AG04450 (cell line): ENCODE measurements around the gene PPP2R5C. TPM values are rescaled to one million over a fixed set of nuclear protein-coding genes. Genes with fewer than 3 reads are reported as not detected.

ENCODE experiments used
- CTCF ChIA-PET: fragments of 300-600, 350-600 bp; formaldehyde crosslinking; extraction: SDS; loops from one replicate; lab custom pipeline; 2022; ENCODE audit warnings: antibody characterized with exemption, inconsistent platforms; lab: Charles Lee
- POLR2A ChIA-PET: fragments of 350-600 bp; formaldehyde crosslinking; extraction: SDS; loops from one replicate; lab custom pipeline; 2021; ENCODE audit warnings: antibody characterized with exemption, inconsistent platforms; lab: Yijun Ruan, JAX
- DNase-seq: peaks from one replicate; pipeline ENCODE4 v3.0.0-alpha.2; 2011; ENCODE audit warnings: low read depth, low spot score
- H3K27ac ChIP-seq: one replicate; pipeline ENCODE4 v1.5.1; 2012; ENCODE audit warnings: low read depth, low read length, control low read depth
- H3K27me3 ChIP-seq: one replicate; pipeline ENCODE4 v1.6.0; 2012; ENCODE audit warnings: low read length; ENCODE audit not compliant: control insufficient read depth, insufficient read depth
- H3K4me3 ChIP-seq: 2 replicates; pipeline ENCODE4 v1.5.1; 2011; ENCODE audit warnings: mild to moderate bottlenecking, low read depth, low read length, control low read depth
- H3K9me3 ChIP-seq: 2 replicates; pipeline ENCODE4 v1.5.1; 2012; ENCODE audit warnings: low read length; ENCODE audit not compliant: control insufficient read depth, insufficient read depth
- CTCF ChIP-seq: IDR thresholded peaks from 2 replicates; pipeline ENCODE4 v1.5.1; 2011; ENCODE audit warnings: low read depth, low read length, control low read depth, inconsistent platforms
- polyA plus RNA-seq: library from polyadenylated mRNA; depleted of rRNA; stranded (reverse); fragments of >200 nt; gene quantifications from 2 replicates; pipeline ENCODE4 v1.2.3, GENCODE V29; 2011

Gene PPP2R5C
- polyA plus RNA-seq, 1 experiment, result 140 TPM

GRCh38 chr14:101823511-101824120 is 62.1 kb downstream of the PPP2R5C start:
- H3K4me3 ChIP-seq, result no peak overlapping the region
- CTCF ChIA-PET, result interaction anchor here (1.0 to 1.7 kb wide), 2 partner anchors 53 to 136 kb away, joined by 3 to 4 read pairs; no protein-coding TSS in a partner anchor

GRCh38 chr14:101824339-101824727 is 62.8 kb downstream of the PPP2R5C start:
- ChIA-PET CTCF (interaction anchor here (1.7 kb wide), 1 partner anchor 54 kb away, joined by 4 read pairs; no protein-coding TSS in a partner anchor), POLR2A (interaction anchor here (0.5 to 1.1 kb wide), 3 partner anchors 15 to 213 kb away, joined by 3 to 6 read pairs (median 3); no protein-coding TSS in a partner anchor)
- Histone ChIP-seq H3K27me3 (no peaks in the 10 kb centered on the region), H3K27ac (no peak overlapping the region), H3K9me3 (no peaks in the 10 kb centered on the region), H3K4me3 (no peak overlapping the region)
- DNase-seq, result no peak
- TF ChIP-seq CTCF, result no peak

More at GRCh38 chr14:101823511-101824120, 62.1 kb downstream of the PPP2R5C start:
- POLR2A ChIA-PET, result interaction anchor here (0.5 to 1.1 kb wide), 3 partner anchors 10 to 214 kb away, joined by 3 to 6 read pairs (median 5); no protein-coding TSS in a partner anchor
- Histone ChIP-seq H3K27ac (no peak overlapping the region), H3K27me3 (no peaks in the 10 kb centered on the region), H3K9me3 (no peaks in the 10 kb centered on the region)
- no peak for DNase-seq
- TF ChIP-seq CTCF, result no peak

- Histone ChIP-seq H3K9me3 (no peaks in the 10 kb centered on the region), H3K27ac (no peak overlapping the region), H3K27me3 (no peaks in the 10 kb centered on the region), H3K4me3 (no peak overlapping the region)
- no peak for DNase-seq
- ChIA-PET CTCF (interaction anchor here (0.6 to 0.7 kb wide), 2 partner anchors 49 to 54 kb away, joined by 3 to 4 read pairs; no protein-coding TSS in a partner anchor), POLR2A (no interaction called here)
- TF ChIP-seq CTCF, result no peak
These were observed 64.3 kb downstream of the PPP2R5C start for GRCh38 chr14:101825797-101826196.

- Histone ChIP-seq H3K9me3 (no peaks in the 10 kb centered on the region), H3K27ac (no peak overlapping the region), H3K27me3 (no peaks in the 10 kb centered on the region), H3K4me3 (no peak overlapping the region)
- POLR2A ChIA-PET, result no interaction called here
- no peak for TF ChIP-seq CTCF
- DNase-seq, result no peak
- CTCF ChIA-PET, result interaction anchor here (0.6 to 0.7 kb wide), 2 partner anchors 49 to 55 kb away, joined by 3 to 4 read pairs; no protein-coding TSS in a partner anchor
These were observed 64.8 kb downstream of the PPP2R5C start for GRCh38 chr14:101826351-101826750.

- no peak for TF ChIP-seq CTCF
- Histone ChIP-seq H3K27ac (no peak overlapping the region), H3K4me3 (no peak overlapping the region), H3K27me3 (no peaks in the 10 kb centered on the region), H3K9me3 (no peaks in the 10 kb centered on the region)
- no peak for DNase-seq
- CTCF ChIA-PET, result no interaction called here
- POLR2A ChIA-PET, result no interaction called here
These were observed 65.8 kb downstream of the PPP2R5C start for GRCh38 chr14:101827286-101827685.
